ENCODE results near the gene FGFBP2.

Gene FGFBP2

DNA sequence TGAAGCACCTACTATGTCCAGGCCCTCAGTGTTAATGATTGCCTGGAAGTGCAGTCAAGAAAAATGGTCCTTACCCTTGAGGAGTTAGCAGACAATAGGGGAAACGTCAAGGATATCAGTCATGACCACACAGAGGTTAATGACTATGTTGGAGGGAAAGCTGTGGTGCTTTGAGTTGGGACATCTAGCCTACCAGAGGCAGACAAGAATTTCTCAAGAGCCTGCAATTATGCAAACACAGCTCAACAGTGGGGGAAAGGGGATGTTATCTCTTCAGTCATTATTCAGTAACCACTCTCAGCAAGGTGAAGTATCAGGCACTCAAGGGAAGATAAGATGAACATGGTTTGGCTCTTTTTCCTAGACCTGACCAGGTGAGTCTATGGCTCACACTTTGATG, 17.5 kb downstream of the FGFBP2 start:
- Histone ChIP-seq H2AK5ac (ENCODE audit: low read depth, low read length) (no peak overlapping the region), H3K27ac (replicated peaks; ENCODE audit: low read length) (no peak overlapping the region), H3K79me1 (ENCODE audit: low read depth, low read length) (no peaks in the 10 kb centered on the region), H3K27me3 (ENCODE audit: control insufficient read depth in 3 of 3, insufficient read depth in 3 of 3, low read depth in 1 of 3, low read length in 3 of 3) (no peaks in the 10 kb centered on the region), H3K4me1 (ENCODE audit: control insufficient read depth in 2 of 2, insufficient read depth in 1 of 2, low read depth in 1 of 2, low read length in 2 of 2) (peaks cover 0 to under 1% of the 10 kb centered on the region in 2 donors), H4K8ac (ENCODE audit: low read depth, low read length) (no peak overlapping the region), H3K14ac (ENCODE audit: low read length) (no peak overlapping the region), H2AFZ (ENCODE audit: low read length) (no peak overlapping the region), H2BK120ac (ENCODE audit: low read depth, low read length) (no peak overlapping the region), H3K36me3 (replicated peaks in 1 of 2; ENCODE audit: control insufficient read depth in 2 of 2, insufficient read depth in 2 of 2, low read length in 2 of 2) (no peaks in the 10 kb centered on the region), H3K4ac (ENCODE audit: low read length) (no peak overlapping the region), H3K18ac (ENCODE audit: low read length) (no peak overlapping the region), H2BK15ac (ENCODE audit: low read length) (no peak overlapping the region), H2BK12ac (ENCODE audit: low read length) (no peak overlapping the region), H2BK5ac (ENCODE audit: low read length) (no peak overlapping the region), H4K91ac (ENCODE audit: low read depth, low read length, poor library complexity) (no peak overlapping the region), H3K23ac (ENCODE audit: low read depth, low read length, poor library complexity) (no peak overlapping the region), H3K4me2 (ENCODE audit: insufficient read depth, low read length, poor library complexity, severe bottlenecking) (no peak overlapping the region), H3K4me3 (ENCODE audit: low read length in 2 of 2) (no peak overlapping the region), H3K9me3 (replicated peaks in 1 of 2; ENCODE audit: control insufficient read depth in 2 of 2, insufficient read depth in 1 of 2, low read depth in 1 of 2, low read length in 2 of 2) (no peaks in the 10 kb centered on the region), H3K9ac (ENCODE audit: low read depth, low read length, poor library complexity) (no peak overlapping the region)
- no peak for DNase-seq (ENCODE audit: low spot score)
- WGBS, 2 donors (ENCODE audit: extremely low coverage in 2 of 2, insufficient read length in 2 of 2, insufficient replicate concordance in 1 of 2) = no CpG with 5 or more reads among the region's 1 CpG

GRCh38 chr4:15944895-15945294, 18.1 kb downstream of the FGFBP2 start:
- no peak overlapping the region for H3K9ac ChIP-seq (ENCODE audit: low read depth, low read length, poor library complexity)
- peaks cover 0 to 2% of the 10 kb centered on the region in 2 donors for H3K4me1 ChIP-seq (ENCODE audit: control insufficient read depth in 2 of 2, insufficient read depth in 1 of 2, low read depth in 1 of 2, low read length in 2 of 2)
- H2AK5ac ChIP-seq (ENCODE audit: low read depth, low read length) = no peak overlapping the region
- H2BK15ac ChIP-seq (ENCODE audit: low read length) = no peak overlapping the region
- H3K36me3 ChIP-seq (replicated peaks in 1 of 2; ENCODE audit: control insufficient read depth in 2 of 2, insufficient read depth in 2 of 2, low read length in 2 of 2) = no peaks in the 10 kb centered on the region
- no peak overlapping the region for H4K91ac ChIP-seq (ENCODE audit: low read depth, low read length, poor library complexity)
- H3K23ac ChIP-seq (ENCODE audit: low read depth, low read length, poor library complexity) = no peak overlapping the region
- H3K27ac ChIP-seq (replicated peaks; ENCODE audit: low read length) = no peak overlapping the region
- no peak overlapping the region for H4K8ac ChIP-seq (ENCODE audit: low read depth, low read length)
- no peak overlapping the region for H3K4me2 ChIP-seq (ENCODE audit: insufficient read depth, low read length, poor library complexity, severe bottlenecking)
- H3K4me3 ChIP-seq (ENCODE audit: low read length in 2 of 2) = no peak overlapping the region
- WGBS, 2 donors (ENCODE audit: extremely low coverage in 2 of 2, insufficient read length in 2 of 2, insufficient replicate concordance in 1 of 2) = no CpG with 5 or more reads among the region's 2 CpGs
- no peak overlapping the region for H2BK12ac ChIP-seq (ENCODE audit: low read length)
- H3K14ac ChIP-seq (ENCODE audit: low read length) = no peak overlapping the region
- H3K27me3 ChIP-seq (ENCODE audit: control insufficient read depth in 3 of 3, insufficient read depth in 3 of 3, low read depth in 1 of 3, low read length in 3 of 3) = no peaks in the 10 kb centered on the region
- H2BK5ac ChIP-seq (ENCODE audit: low read length) = no peak overlapping the region
- no peaks in the 10 kb centered on the region for H3K9me3 ChIP-seq (replicated peaks in 1 of 2; ENCODE audit: control insufficient read depth in 2 of 2, insufficient read depth in 1 of 2, low read depth in 1 of 2, low read length in 2 of 2)
- H3K79me1 ChIP-seq (ENCODE audit: low read depth, low read length) = no peaks in the 10 kb centered on the region
- H2BK120ac ChIP-seq (ENCODE audit: low read depth, low read length) = no peak overlapping the region
- no peak overlapping the region for H2AFZ ChIP-seq (ENCODE audit: low read length)
- no peak overlapping the region for H3K4ac ChIP-seq (ENCODE audit: low read length)
- no peak for DNase-seq (ENCODE audit: low spot score)
- H3K18ac ChIP-seq (ENCODE audit: low read length) = no peak overlapping the region

DNA sequence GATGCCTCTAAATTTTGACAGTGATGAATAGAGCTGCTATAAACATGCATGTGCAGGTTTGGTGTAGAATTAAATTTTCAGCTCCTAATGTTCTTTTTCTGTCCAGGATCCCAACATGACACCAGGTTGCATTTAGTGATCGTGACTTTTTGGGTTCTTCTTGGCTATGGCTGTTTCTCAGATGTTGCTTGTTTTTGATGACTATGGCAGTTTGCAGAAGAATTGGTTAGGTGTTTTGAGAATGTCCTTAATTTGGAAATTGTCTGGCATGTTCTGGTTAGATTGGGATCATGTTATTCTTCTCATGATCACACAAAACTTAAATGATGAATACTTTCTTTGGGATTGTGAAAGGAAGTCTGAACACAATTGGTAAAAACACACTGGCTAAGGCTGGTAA, 20.7 kb downstream of the FGFBP2 start:
- H2BK12ac ChIP-seq (ENCODE audit: low read length) = no peak overlapping the region
- no peak overlapping the region for H4K8ac ChIP-seq (ENCODE audit: low read depth, low read length)
- H3K4me3 ChIP-seq (ENCODE audit: low read length in 2 of 2) = no peak overlapping the region
- H3K79me1 ChIP-seq (ENCODE audit: low read depth, low read length) = no peaks in the 10 kb centered on the region
- no peak overlapping the region for H3K9ac ChIP-seq (ENCODE audit: low read depth, low read length, poor library complexity)
- H3K14ac ChIP-seq (ENCODE audit: low read length) = no peak overlapping the region
- no peak overlapping the region for H3K23ac ChIP-seq (ENCODE audit: low read depth, low read length, poor library complexity)
- no peak overlapping the region for H2AK5ac ChIP-seq (ENCODE audit: low read depth, low read length)
- H3K4me1 ChIP-seq (ENCODE audit: control insufficient read depth in 2 of 2, insufficient read depth in 1 of 2, low read depth in 1 of 2, low read length in 2 of 2) = peaks cover 0 to 3% of the 10 kb centered on the region in 2 donors
- no peaks in the 10 kb centered on the region for H3K9me3 ChIP-seq (replicated peaks in 1 of 2; ENCODE audit: control insufficient read depth in 2 of 2, insufficient read depth in 1 of 2, low read depth in 1 of 2, low read length in 2 of 2)
- H2AFZ ChIP-seq (ENCODE audit: low read length) = no peak overlapping the region
- H3K18ac ChIP-seq (ENCODE audit: low read length) = no peak overlapping the region
- H2BK5ac ChIP-seq (ENCODE audit: low read length) = no peak overlapping the region
- no CpG with 5 or more reads among the region's 1 CpG for WGBS, 2 donors (ENCODE audit: extremely low coverage in 2 of 2, insufficient read length in 2 of 2, insufficient replicate concordance in 1 of 2)
- H3K27ac ChIP-seq (replicated peaks; ENCODE audit: low read length) = no peak overlapping the region
- H3K4ac ChIP-seq (ENCODE audit: low read length) = no peak overlapping the region
- no peak for DNase-seq (ENCODE audit: low spot score)
- no peak overlapping the region for H3K4me2 ChIP-seq (ENCODE audit: insufficient read depth, low read length, poor library complexity, severe bottlenecking)
- peaks cover 0 to 4% (median 0%) of the 10 kb centered on the region in 3 experiments for H3K27me3 ChIP-seq (ENCODE audit: control insufficient read depth in 3 of 3, insufficient read depth in 3 of 3, low read depth in 1 of 3, low read length in 3 of 3)
- no peak overlapping the region for H4K91ac ChIP-seq (ENCODE audit: low read depth, low read length, poor library complexity)
- H3K36me3 ChIP-seq (replicated peaks in 1 of 2; ENCODE audit: control insufficient read depth in 2 of 2, insufficient read depth in 2 of 2, low read length in 2 of 2) = no peaks in the 10 kb centered on the region
- H2BK15ac ChIP-seq (ENCODE audit: low read length) = no peak overlapping the region
- H2BK120ac ChIP-seq (ENCODE audit: low read depth, low read length) = no peak overlapping the region

DNA sequence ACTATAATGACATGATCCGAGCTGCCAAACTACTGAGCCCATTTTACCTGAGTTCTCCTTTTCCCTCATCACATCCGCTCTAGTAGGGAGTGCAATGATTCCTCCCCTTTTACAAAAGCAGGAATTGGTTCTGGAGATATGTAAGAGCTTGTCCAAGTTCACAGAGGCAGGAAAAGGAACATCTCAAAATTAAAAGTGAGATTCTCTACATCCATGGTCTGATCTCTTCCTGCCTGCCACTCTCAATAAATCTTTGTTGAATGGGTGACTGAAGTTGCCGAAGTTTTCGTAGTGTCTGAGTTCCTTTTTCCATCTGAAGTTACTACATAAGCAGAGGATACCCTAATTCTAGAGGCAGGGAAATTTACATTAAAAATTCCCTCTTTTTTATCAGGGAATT, 24.3 kb downstream of the FGFBP2 start, which contains the start of gene FGFBP1:
TSS of gene FGFBP1 (minus strand) at position 101 of the 400 bp plus-strand sequence. CDS start 2,108 bp downstream, outside the sequence.
- WGBS, 2 donors (ENCODE audit: extremely low coverage in 2 of 2, insufficient read length in 2 of 2, insufficient replicate concordance in 1 of 2) = no CpG with 5 or more reads among the region's 4 CpGs
- Histone ChIP-seq H3K79me1 (ENCODE audit: low read depth, low read length) (no peaks in the 10 kb centered on the region), H2BK12ac (ENCODE audit: low read length) (no peak within 1 kb of the TSS), H3K4me2 (ENCODE audit: insufficient read depth, low read length, poor library complexity, severe bottlenecking) (no peak within 1 kb of the TSS), H3K4ac (ENCODE audit: low read length) (no peak within 1 kb of the TSS), H4K8ac (ENCODE audit: low read depth, low read length) (no peak within 1 kb of the TSS), H3K4me1 (ENCODE audit: control insufficient read depth in 2 of 2, insufficient read depth in 1 of 2, low read depth in 1 of 2, low read length in 2 of 2) (peaks cover 0 to 3% of the 10 kb centered on the region in 2 donors), H3K9me3 (replicated peaks in 1 of 2; ENCODE audit: control insufficient read depth in 2 of 2, insufficient read depth in 1 of 2, low read depth in 1 of 2, low read length in 2 of 2) (no peaks in the 10 kb centered on the region), H3K4me3 (ENCODE audit: low read length in 2 of 2) (no peak within 1 kb of the TSS), H2BK120ac (ENCODE audit: low read depth, low read length) (no peak within 1 kb of the TSS), H3K36me3 (replicated peaks in 1 of 2; ENCODE audit: control insufficient read depth in 2 of 2, insufficient read depth in 2 of 2, low read length in 2 of 2) (no peaks in the 10 kb centered on the region), H3K23ac (ENCODE audit: low read depth, low read length, poor library complexity) (no peak within 1 kb of the TSS), H2AFZ (ENCODE audit: low read length) (no peak within 1 kb of the TSS), H2BK5ac (ENCODE audit: low read length) (no peak within 1 kb of the TSS), H3K14ac (ENCODE audit: low read length) (no peak within 1 kb of the TSS), H3K18ac (ENCODE audit: low read length) (no peak within 1 kb of the TSS), H3K9ac (ENCODE audit: low read depth, low read length, poor library complexity) (no peak within 1 kb of the TSS), H2AK5ac (ENCODE audit: low read depth, low read length) (no peak within 1 kb of the TSS), H3K27ac (replicated peaks; ENCODE audit: low read length) (no peak within 1 kb of the TSS), H2BK15ac (ENCODE audit: low read length) (no peak within 1 kb of the TSS), H3K27me3 (ENCODE audit: control insufficient read depth in 3 of 3, insufficient read depth in 3 of 3, low read depth in 1 of 3, low read length in 3 of 3) (peaks cover 0 to 4% (median 0%) of the 10 kb centered on the region in 3 experiments), H4K91ac (ENCODE audit: low read depth, low read length, poor library complexity) (no peak within 1 kb of the TSS)
- no peak for DNase-seq (ENCODE audit: low spot score)
